ENCODE data around the gene OR7C1.

OR7C1 gene

GRCh38 chr19:14764401-14764800 lies 70.6 kb downstream of the OR7C1 start:
- no peak for DNase-seq

- DNase-seq: no peak
Observed at GRCh38 chr19:14763497-14764145, 71.4 kb downstream of the OR7C1 start.

GRCh38 chr19:14762111-14762510 lies 72.9 kb downstream of the OR7C1 start:
- DNase-seq: no peak

- DNase-seq: no peak
Observed at GRCh38 chr19:14761607-14762006, 73.4 kb downstream of the OR7C1 start.

GRCh38 chr19:14758816-14759215 lies 76.2 kb downstream of the OR7C1 start:
- no peak for DNase-seq

GRCh38 chr19:14748601-14749000 lies 86.4 kb downstream of the OR7C1 start:
- no peak for DNase-seq
